ENCODE results near the gene ATG3. TPM values are rescaled to one million over a fixed set of nuclear protein-coding genes. Genes with fewer than 3 reads are reported as not detected.

ATG3 gene
- total RNA-seq, 1 experiment from 2014 or later, result 60.1 TPM

GRCh38 chr3:112546216-112546759 lies 15.5 kb downstream of the ATG3 start:
- POLR2A ChIA-PET, result no interaction called here
- CTCF ChIA-PET, result no interaction called here
- no peak for ATAC-seq
- no peak overlapping the region for H3K4me3 Mint-ChIP-seq
- no peak for DNase-seq (ENCODE audit: low spot score)
- no peaks in the 10 kb centered on the region for H3K4me1 Mint-ChIP-seq
- TF ChIP-seq, protein P1, sequence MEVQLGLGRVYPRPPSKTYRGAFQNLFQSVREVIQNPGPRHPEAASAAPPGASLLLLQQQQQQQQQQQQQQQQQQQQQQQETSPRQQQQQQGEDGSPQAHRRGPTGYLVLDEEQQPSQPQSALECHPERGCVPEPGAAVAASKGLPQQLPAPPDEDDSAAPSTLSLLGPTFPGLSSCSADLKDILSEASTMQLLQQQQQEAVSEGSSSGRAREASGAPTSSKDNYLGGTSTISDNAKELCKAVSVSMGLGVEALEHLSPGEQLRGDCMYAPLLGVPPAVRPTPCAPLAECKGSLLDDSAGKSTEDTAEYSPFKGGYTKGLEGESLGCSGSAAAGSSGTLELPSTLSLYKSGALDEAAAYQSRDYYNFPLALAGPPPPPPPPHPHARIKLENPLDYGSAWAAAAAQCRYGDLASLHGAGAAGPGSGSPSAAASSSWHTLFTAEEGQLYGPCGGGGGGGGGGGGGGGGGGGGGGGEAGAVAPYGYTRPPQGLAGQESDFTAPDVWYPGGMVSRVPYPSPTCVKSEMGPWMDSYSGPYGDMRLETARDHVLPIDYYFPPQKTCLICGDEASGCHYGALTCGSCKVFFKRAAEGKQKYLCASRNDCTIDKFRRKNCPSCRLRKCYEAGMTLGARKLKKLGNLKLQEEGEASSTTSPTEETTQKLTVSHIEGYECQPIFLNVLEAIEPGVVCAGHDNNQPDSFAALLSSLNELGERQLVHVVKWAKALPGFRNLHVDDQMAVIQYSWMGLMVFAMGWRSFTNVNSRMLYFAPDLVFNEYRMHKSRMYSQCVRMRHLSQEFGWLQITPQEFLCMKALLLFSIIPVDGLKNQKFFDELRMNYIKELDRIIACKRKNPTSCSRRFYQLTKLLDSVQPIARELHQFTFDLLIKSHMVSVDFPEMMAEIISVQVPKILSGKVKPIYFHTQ (CRISPR knock-in tag; IDR thresholded peaks at IDR 0.05), result no peak
- TF ChIP-seq GABPB1 (CRISPR knock-in tag; IDR thresholded peaks at IDR 0.05), result no peak
- TF ChIP-seq ETV6 (CRISPR knock-in tag; IDR thresholded peaks at IDR 0.05), result no peak
- no peak for TF ChIP-seq ZNF671 (CRISPR knock-in tag; IDR thresholded peaks at IDR 0.05)
- TF ChIP-seq, protein P2, sequence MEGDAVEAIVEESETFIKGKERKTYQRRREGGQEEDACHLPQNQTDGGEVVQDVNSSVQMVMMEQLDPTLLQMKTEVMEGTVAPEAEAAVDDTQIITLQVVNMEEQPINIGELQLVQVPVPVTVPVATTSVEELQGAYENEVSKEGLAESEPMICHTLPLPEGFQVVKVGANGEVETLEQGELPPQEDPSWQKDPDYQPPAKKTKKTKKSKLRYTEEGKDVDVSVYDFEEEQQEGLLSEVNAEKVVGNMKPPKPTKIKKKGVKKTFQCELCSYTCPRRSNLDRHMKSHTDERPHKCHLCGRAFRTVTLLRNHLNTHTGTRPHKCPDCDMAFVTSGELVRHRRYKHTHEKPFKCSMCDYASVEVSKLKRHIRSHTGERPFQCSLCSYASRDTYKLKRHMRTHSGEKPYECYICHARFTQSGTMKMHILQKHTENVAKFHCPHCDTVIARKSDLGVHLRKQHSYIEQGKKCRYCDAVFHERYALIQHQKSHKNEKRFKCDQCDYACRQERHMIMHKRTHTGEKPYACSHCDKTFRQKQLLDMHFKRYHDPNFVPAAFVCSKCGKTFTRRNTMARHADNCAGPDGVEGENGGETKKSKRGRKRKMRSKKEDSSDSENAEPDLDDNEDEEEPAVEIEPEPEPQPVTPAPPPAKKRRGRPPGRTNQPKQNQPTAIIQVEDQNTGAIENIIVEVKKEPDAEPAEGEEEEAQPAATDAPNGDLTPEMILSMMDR (IDR thresholded peaks at IDR 0.05), result no peak
- no peak for TF ChIP-seq ZNF423 (CRISPR knock-in tag; IDR thresholded peaks at IDR 0.05)
- TF ChIP-seq, protein P3, sequence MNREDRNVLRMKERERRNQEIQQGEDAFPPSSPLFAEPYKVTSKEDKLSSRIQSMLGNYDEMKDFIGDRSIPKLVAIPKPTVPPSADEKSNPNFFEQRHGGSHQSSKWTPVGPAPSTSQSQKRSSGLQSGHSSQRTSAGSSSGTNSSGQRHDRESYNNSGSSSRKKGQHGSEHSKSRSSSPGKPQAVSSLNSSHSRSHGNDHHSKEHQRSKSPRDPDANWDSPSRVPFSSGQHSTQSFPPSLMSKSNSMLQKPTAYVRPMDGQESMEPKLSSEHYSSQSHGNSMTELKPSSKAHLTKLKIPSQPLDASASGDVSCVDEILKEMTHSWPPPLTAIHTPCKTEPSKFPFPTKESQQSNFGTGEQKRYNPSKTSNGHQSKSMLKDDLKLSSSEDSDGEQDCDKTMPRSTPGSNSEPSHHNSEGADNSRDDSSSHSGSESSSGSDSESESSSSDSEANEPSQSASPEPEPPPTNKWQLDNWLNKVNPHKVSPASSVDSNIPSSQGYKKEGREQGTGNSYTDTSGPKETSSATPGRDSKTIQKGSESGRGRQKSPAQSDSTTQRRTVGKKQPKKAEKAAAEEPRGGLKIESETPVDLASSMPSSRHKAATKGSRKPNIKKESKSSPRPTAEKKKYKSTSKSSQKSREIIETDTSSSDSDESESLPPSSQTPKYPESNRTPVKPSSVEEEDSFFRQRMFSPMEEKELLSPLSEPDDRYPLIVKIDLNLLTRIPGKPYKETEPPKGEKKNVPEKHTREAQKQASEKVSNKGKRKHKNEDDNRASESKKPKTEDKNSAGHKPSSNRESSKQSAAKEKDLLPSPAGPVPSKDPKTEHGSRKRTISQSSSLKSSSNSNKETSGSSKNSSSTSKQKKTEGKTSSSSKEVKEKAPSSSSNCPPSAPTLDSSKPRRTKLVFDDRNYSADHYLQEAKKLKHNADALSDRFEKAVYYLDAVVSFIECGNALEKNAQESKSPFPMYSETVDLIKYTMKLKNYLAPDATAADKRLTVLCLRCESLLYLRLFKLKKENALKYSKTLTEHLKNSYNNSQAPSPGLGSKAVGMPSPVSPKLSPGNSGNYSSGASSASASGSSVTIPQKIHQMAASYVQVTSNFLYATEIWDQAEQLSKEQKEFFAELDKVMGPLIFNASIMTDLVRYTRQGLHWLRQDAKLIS (CRISPR knock-in tag; IDR thresholded peaks at IDR 0.05; ENCODE audit: borderline replicate concordance), result no peak
- TF ChIP-seq RELA (CRISPR knock-in tag; IDR thresholded peaks at IDR 0.05; ENCODE audit: borderline replicate concordance), result no peak
- TF ChIP-seq NFATC4 (CRISPR knock-in tag; IDR thresholded peaks at IDR 0.05), result no peak
- no peak for TF ChIP-seq CBFB (CRISPR knock-in tag; IDR thresholded peaks at IDR 0.05; ENCODE audit: low read depth)
- TF ChIP-seq ZMAT4 (CRISPR knock-in tag; IDR thresholded peaks at IDR 0.05), result no peak
- H3K27me3 Mint-ChIP-seq (ENCODE audit: low read depth), result no peaks in the 10 kb centered on the region
- no peaks in the 10 kb centered on the region; the same call in 1 of the 2 replicates for H3K9me3 Mint-ChIP-seq
- H3K36me3 Mint-ChIP-seq, result peaks cover 27% of the 10 kb centered on the region
- H3K27ac Mint-ChIP-seq, result no peak overlapping the region

DNA sequence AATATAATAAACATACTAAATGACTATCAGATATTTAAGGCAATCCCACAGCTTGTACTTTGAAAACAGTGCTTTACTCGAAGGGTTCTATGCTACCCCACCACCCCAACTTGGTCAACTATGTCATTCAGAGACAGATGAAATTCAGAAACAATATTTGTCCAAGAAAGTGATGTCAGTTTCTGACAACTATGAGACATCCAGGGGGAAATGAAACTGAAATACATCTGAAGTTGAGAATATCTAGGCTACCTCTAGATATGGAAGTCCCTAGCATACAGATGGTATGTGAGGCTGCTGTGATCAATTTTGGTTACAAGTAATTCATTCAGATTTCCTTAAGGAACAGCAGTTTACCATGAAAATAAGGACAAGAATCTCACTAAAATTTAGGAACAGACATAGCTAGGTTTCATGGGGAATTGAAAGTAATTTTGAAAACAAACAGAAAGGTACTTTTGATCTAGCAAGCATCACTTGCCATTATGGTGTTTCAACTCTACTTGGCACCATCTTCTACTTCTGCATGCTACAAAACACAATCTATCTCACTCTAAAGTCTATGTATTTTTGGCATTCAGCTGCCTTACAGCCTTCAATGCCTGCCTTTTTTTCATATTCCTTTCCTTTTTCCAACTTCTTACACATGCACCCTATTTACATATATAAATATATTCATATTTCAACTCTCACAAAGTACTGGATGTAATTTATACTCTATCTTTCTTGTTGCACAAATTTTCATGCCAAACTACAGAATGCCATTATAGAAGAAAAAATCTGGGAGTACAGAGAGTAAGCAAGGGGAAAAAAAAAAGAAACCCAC lies 21.7 kb downstream of the ATG3 start:
- DNase-seq (ENCODE audit: low spot score) (no peak), ATAC-seq (no peak)
- CTCF ChIA-PET, result no interaction called here
- POLR2A ChIA-PET, result no interaction called here
- H3K4me1 Mint-ChIP-seq, result no peaks in the 10 kb centered on the region
- no peak overlapping the region for H3K4me3 Mint-ChIP-seq
- H3K27ac Mint-ChIP-seq, result no peak overlapping the region
- no peaks in the 10 kb centered on the region for H3K27me3 Mint-ChIP-seq (ENCODE audit: low read depth)
- H3K36me3 Mint-ChIP-seq, result peaks cover 20% of the 10 kb centered on the region
- no peaks in the 10 kb centered on the region for H3K9me3 Mint-ChIP-seq
- TF ChIP-seq SMAD3 (CRISPR knock-in tag; IDR thresholded peaks at IDR 0.05; ENCODE audit: borderline replicate concordance), result no peak
- no peak for TF ChIP-seq ZNF396 (CRISPR knock-in tag; IDR thresholded peaks at IDR 0.05; ENCODE audit: borderline replicate concordance)
- no peak for TF ChIP-seq IRF2 (CRISPR knock-in tag; IDR thresholded peaks at IDR 0.05; ENCODE audit: borderline replicate concordance, low read depth)
- no peak for TF ChIP-seq ATF1 (CRISPR knock-in tag; IDR thresholded peaks at IDR 0.05)
- TF ChIP-seq ZBTB43 (CRISPR knock-in tag; IDR thresholded peaks at IDR 0.05), result no peak
- TF ChIP-seq MXD4 (CRISPR knock-in tag; IDR thresholded peaks at IDR 0.05; ENCODE audit: borderline replicate concordance), result no peak
- TF ChIP-seq, protein P4, sequence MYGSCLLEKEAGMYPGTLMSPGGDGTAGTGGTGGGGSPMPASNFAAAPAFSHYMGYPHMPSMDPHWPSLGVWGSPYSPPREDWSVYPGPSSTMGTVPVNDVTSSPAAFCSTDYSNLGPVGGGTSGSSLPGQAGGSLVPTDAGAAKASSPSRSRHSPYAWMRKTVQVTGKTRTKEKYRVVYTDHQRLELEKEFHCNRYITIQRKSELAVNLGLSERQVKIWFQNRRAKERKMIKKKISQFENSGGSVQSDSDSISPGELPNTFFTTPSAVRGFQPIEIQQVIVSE (CRISPR knock-in tag; IDR thresholded peaks at IDR 0.05; ENCODE audit: borderline replicate concordance), result no peak
- no peak for TF ChIP-seq FOXP1 (CRISPR knock-in tag; IDR thresholded peaks at IDR 0.05; ENCODE audit: borderline replicate concordance)
- TF ChIP-seq PRRX2 (CRISPR knock-in tag; IDR thresholded peaks at IDR 0.05), result no peak
- TF ChIP-seq ATF3 (CRISPR knock-in tag; conservative IDR thresholded peaks at IDR 0.05), result no peak
- no peak for TF ChIP-seq GTF2I (CRISPR knock-in tag; conservative IDR thresholded peaks at IDR 0.05)
- TF ChIP-seq EMX1 (CRISPR knock-in tag; IDR thresholded peaks at IDR 0.05), result no peak
- no peak for TF ChIP-seq FOXJ3 (CRISPR knock-in tag; IDR thresholded peaks at IDR 0.05; ENCODE audit: borderline replicate concordance)
- TF ChIP-seq ZNF232 (CRISPR knock-in tag; IDR thresholded peaks at IDR 0.05), result no peak
